ENCODE results near the gene ERN2. TPM values are rescaled to one million over a fixed set of nuclear protein-coding genes. Genes with fewer than 3 reads are reported as not detected.

ERN2 gene
- total and polyA plus RNA-seq, 2 of the 4 experiments (the other 2 are of a cell fraction), result 0.39 to 0.54 TPM

DNA sequence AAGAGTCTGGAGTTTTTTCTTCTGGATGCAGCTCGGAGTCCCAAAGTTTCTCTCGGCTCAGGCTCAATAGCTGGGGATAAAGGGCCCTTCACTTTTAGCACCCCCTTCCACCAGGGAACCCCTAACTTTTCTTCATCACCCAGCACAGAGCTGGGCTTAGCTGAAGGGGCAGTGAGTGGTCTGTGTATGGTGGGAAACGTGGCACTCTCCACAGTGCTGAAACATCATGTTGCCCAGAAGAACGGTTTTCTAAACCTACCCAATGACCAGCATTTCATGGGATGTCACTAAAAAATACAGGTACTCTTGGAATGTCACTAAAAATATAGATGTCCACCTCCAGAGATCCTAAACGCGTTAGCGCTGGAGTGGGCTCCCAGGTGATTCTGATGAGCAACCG is 12.0 kb downstream of the ERN2 start:
- in situ Hi-C loops (cut with MboI; ENCODE audit: low sequenced_read_pairs), result no loop called here
- POLR2A ChIA-PET (ENCODE audit: unreplicated experiment), result no interaction called here

More for the DNA sequence above, 12.0 kb downstream of the ERN2 start:
- Histone ChIP-seq H3K36me3 (ENCODE audit: control insufficient read depth, insufficient read depth, low read length) (no peaks in the 10 kb centered on the region), H2BK15ac (ENCODE audit: low read depth, low read length) (no peak overlapping the region), H2AFZ (replicated peaks; ENCODE audit: low read length, poor library complexity) (no peak overlapping the region), H2AK9ac (replicated peaks; ENCODE audit: low read depth, low read length, poor library complexity) (no peak overlapping the region), H3K4ac (ENCODE audit: low read depth, low read length) (no peak overlapping the region), H4K5ac (ENCODE audit: low read depth, low read length) (no peak overlapping the region), H4K91ac (ENCODE audit: insufficient read depth, low read depth, low read length) (no peak overlapping the region), H3K4me3 (ENCODE audit: insufficient read depth, low read depth, low read length) (no peak overlapping the region), H3K23ac (ENCODE audit: low read depth, low read length) (no peak overlapping the region), H2BK20ac (ENCODE audit: low read depth, low read length) (no peak overlapping the region), H3K14ac (replicated peaks; ENCODE audit: low read depth, low read length) (no peak overlapping the region), H3K27ac (ENCODE audit: insufficient read depth, low read length) (no peak overlapping the region), H3K79me1 (ENCODE audit: low read depth in 1 of 2, low read length in 2 of 2) (no peaks in the 10 kb centered on the region), H3K56ac (ENCODE audit: extremely low read depth, insufficient read depth, low read length) (no peak overlapping the region), H3K9ac (ENCODE audit: low read depth, low read length) (no peak overlapping the region), H3K9me3 (ENCODE audit: control insufficient read depth, insufficient read depth, low read length) (0 out of 2 replicates have a peak, but pooled peaks cover 2% of the 10 kb centered on the region), H3K9me1 (ENCODE audit: insufficient read depth, low read length) (no peaks in the 10 kb centered on the region), H3K4me1 (ENCODE audit: control insufficient read depth, insufficient read depth, low read length) (peaks cover 2% of the 10 kb centered on the region; the same call in 1 of the 2 replicates), H4K20me1 (ENCODE audit: insufficient read depth, low read length) (no peaks in the 10 kb centered on the region), H2AK5ac (ENCODE audit: low read depth, low read length) (no peak overlapping the region), H4K8ac (ENCODE audit: low read depth in 2 of 2, low read length in 2 of 2) (no peak overlapping the region), H3K4me2 (ENCODE audit: low read depth, low read length) (no peak overlapping the region), H2BK120ac (ENCODE audit: low read depth, low read length) (no peak overlapping the region), H3K18ac (ENCODE audit: low read depth, low read length) (no peak overlapping the region), H2BK5ac (ENCODE audit: low read depth, low read length, poor library complexity, severe bottlenecking) (no peak overlapping the region), H3K27me3 (ENCODE audit: control insufficient read depth, insufficient read depth, low read length) (no peaks in the 10 kb centered on the region; the same call in 1 of the 2 replicates)
- CTCF ChIA-PET, result no interaction called here
- BruUV-seq (replicated peaks), result no TSS peak
- ATAC-seq (ENCODE audit: low read depth) (no peak), DNase-seq (no peak)
- intact Hi-C loops (cut with micrococcal nuclease), result no loop called here
- TF ChIP-seq SMC3 (IDR thresholded peaks at IDR 0.05; ENCODE audit: low read depth, low read length) (no peak), RCOR1 (IDR thresholded peaks at IDR 0.05; ENCODE audit: insufficient replicate concordance, low read length) (no peak), POLR2A (IDR thresholded peaks at IDR 0.05; ENCODE audit: low read depth, low read length) (no peak), MAZ (IDR thresholded peaks at IDR 0.05; ENCODE audit: borderline replicate concordance, low read depth, low read length) (no peak), MAFK (IDR thresholded peaks at IDR 0.05; ENCODE audit: low read depth, low read length) (no peak), CHD1 (IDR thresholded peaks at IDR 0.05; ENCODE audit: low read depth, low read length) (no peak), BHLHE40 (IDR thresholded peaks at IDR 0.05; ENCODE audit: low read depth, low read length) (no peak), FOS (IDR thresholded peaks at IDR 0.05; ENCODE audit: low read depth, low read length) (no peak), RFX5 (IDR thresholded peaks at IDR 0.05; ENCODE audit: low read depth, low read length) (no peak), MXI1 (IDR thresholded peaks at IDR 0.05; ENCODE audit: borderline replicate concordance, low read depth, low read length) (no peak), CEBPB (IDR thresholded peaks at IDR 0.05; ENCODE audit: low read depth, low read length) (no peak), NFE2L2 (IDR thresholded peaks at IDR 0.05; ENCODE audit: low read depth, low read length) (no peak), RAD21 (IDR thresholded peaks at IDR 0.05; ENCODE audit: low read length) (no peak)
- TF ChIP-seq, protein P1, sequence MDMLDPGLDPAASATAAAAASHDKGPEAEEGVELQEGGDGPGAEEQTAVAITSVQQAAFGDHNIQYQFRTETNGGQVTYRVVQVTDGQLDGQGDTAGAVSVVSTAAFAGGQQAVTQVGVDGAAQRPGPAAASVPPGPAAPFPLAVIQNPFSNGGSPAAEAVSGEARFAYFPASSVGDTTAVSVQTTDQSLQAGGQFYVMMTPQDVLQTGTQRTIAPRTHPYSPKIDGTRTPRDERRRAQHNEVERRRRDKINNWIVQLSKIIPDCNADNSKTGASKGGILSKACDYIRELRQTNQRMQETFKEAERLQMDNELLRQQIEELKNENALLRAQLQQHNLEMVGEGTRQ (IDR thresholded peaks at IDR 0.05; ENCODE audit: low read depth, low read length), result no peak
- TF ChIP-seq, protein P2, sequence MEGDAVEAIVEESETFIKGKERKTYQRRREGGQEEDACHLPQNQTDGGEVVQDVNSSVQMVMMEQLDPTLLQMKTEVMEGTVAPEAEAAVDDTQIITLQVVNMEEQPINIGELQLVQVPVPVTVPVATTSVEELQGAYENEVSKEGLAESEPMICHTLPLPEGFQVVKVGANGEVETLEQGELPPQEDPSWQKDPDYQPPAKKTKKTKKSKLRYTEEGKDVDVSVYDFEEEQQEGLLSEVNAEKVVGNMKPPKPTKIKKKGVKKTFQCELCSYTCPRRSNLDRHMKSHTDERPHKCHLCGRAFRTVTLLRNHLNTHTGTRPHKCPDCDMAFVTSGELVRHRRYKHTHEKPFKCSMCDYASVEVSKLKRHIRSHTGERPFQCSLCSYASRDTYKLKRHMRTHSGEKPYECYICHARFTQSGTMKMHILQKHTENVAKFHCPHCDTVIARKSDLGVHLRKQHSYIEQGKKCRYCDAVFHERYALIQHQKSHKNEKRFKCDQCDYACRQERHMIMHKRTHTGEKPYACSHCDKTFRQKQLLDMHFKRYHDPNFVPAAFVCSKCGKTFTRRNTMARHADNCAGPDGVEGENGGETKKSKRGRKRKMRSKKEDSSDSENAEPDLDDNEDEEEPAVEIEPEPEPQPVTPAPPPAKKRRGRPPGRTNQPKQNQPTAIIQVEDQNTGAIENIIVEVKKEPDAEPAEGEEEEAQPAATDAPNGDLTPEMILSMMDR (conservative IDR thresholded peaks at IDR 0.05; ENCODE audit: low read depth, low read length), result no peak
- TF ChIP-seq, protein P3, sequence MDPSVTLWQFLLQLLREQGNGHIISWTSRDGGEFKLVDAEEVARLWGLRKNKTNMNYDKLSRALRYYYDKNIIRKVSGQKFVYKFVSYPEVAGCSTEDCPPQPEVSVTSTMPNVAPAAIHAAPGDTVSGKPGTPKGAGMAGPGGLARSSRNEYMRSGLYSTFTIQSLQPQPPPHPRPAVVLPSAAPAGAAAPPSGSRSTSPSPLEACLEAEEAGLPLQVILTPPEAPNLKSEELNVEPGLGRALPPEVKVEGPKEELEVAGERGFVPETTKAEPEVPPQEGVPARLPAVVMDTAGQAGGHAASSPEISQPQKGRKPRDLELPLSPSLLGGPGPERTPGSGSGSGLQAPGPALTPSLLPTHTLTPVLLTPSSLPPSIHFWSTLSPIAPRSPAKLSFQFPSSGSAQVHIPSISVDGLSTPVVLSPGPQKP (IDR thresholded peaks at IDR 0.05; ENCODE audit: borderline replicate concordance, low read depth, low read length), result no peak
- no CpG with 5 or more reads among the region's 8 CpGs for WGBS, 2 experiments (ENCODE audit: extremely low coverage in 2 of 2, insufficient read length in 1 of 2)
- dilution Hi-C loops (cut with HindIII; ENCODE audit: low sequenced_read_pairs, unreplicated experiment), result no loop called here
